CD4-positive, alpha-beta T cell (primary cell): ENCODE data around the gene DHRS1. TPM values are rescaled to one million over a fixed set of nuclear protein-coding genes. Genes with fewer than 3 reads are reported as not detected.
A peak's percentile ranks its signal among the peaks of the same experiment; 100 is the strongest.

Source experiments
- ATAC-seq: fragments of 200-7000 bp; cut with Tn5 transposase; one replicate; pipeline ENCODE4 v1.10.0; 2022; ENCODE audit warnings: mild to moderate bottlenecking; ENCODE audit not compliant: poor library complexity
- CTCF ChIA-PET: fragments of 350-600 bp; sonication (Branson Sonifier 250); formaldehyde crosslinking; loops from one replicate; lab custom pipeline; 2021; ENCODE audit warnings: antibody characterized with exemption, inconsistent platforms; lab: Charles Lee
- POLR2A ChIA-PET: fragments of 350-600 bp; sonication (Branson Sonifier 250); formaldehyde crosslinking; loops from one replicate; lab custom pipeline; 2021; ENCODE audit warnings: antibody characterized with exemption, inconsistent platforms; lab: Charles Lee
- DNase-seq, 14 experiments: peaks; one replicate each; pipeline ENCODE4 v3.0.0-alpha.2; 2013 to 2020; ENCODE audit warnings: mixed read lengths in 2 of 14
- H3K27ac ChIP-seq, 2 donors: one replicate each; pipeline versions ENCODE4 v1.5.1 to v1.7.0; 2013; ENCODE audit warnings: low read length in 2 of 2, low read depth in 1 of 2, mild to moderate bottlenecking in 1 of 2
- H3K27me3 ChIP-seq, 2 experiments: 1 replicate in 1 of 2; 2 replicates in 1 of 2; pipeline versions ENCODE4 v1.6.1 to v1.7.0; 2013; ENCODE audit warnings: low read length in 2 of 2, control low read depth in 1 of 2, mild to moderate bottlenecking in 1 of 2, moderate library complexity in 1 of 2; ENCODE audit not compliant: insufficient read depth in 2 of 2, control insufficient read depth in 1 of 2
- H3K36me3 ChIP-seq: one replicate; pipeline ENCODE4 v1.6.1; 2013; ENCODE audit warnings: low read length, control low read depth; ENCODE audit not compliant: insufficient read depth
- H3K4me1 ChIP-seq: one replicate; pipeline ENCODE4 v1.6.1; 2013; ENCODE audit warnings: low read length, control low read depth; ENCODE audit not compliant: insufficient read depth
- H3K4me3 ChIP-seq: one replicate; pipeline ENCODE4 v1.5.1; 2013; ENCODE audit warnings: mild to moderate bottlenecking, low read length, moderate library complexity
- H3K9me3 ChIP-seq, 2 experiments: 1 replicate in 1 of 2; 2 replicates in 1 of 2; pipeline versions ENCODE4 v1.6.1 to v1.7.0; 2013; ENCODE audit warnings: low read length in 2 of 2, mild to moderate bottlenecking in 2 of 2, control low read depth in 1 of 2, moderate library complexity in 1 of 2; ENCODE audit not compliant: control insufficient read depth in 1 of 2, insufficient read depth in 1 of 2
- H3K27ac Mint-ChIP-seq: one replicate; pipeline ENCODE4 v1.8.0; 2020; ENCODE audit warnings: mixed read lengths
- H3K27me3 Mint-ChIP-seq: one replicate; pipeline ENCODE4 v1.8.0; 2021; ENCODE audit warnings: mixed read lengths
- H3K36me3 Mint-ChIP-seq: one replicate; pipeline ENCODE4 v1.8.0; 2021; ENCODE audit warnings: low read depth, mixed read lengths
- H3K4me1 Mint-ChIP-seq: one replicate; pipeline ENCODE4 v1.8.0; 2021; ENCODE audit warnings: low read depth, mixed read lengths
- H3K4me3 Mint-ChIP-seq: one replicate; pipeline ENCODE4 v1.8.0; 2020; ENCODE audit warnings: mild to moderate bottlenecking, mixed read lengths
- H3K9me3 Mint-ChIP-seq: one replicate; pipeline ENCODE4 v1.8.0; 2020; ENCODE audit warnings: mixed read lengths
- intact Hi-C, 2 experiments: fragments of 100-400 bp; cut with DNase I in 1 of 2; cut with micrococcal nuclease in 1 of 2; formaldehyde crosslinking; loops; one replicate each; pipeline versions ENCODE4 v1.15.1 to v1.9.0; 2023 to 2025; cut with DNase I, micrococcal nuclease
- total RNA-seq, 174 experiments: library from RNA in 2 of 174; stranded (reverse) in 2 of 174; gene quantifications; one replicate each; pipeline ENCODE4 v1.2.3 and lab custom pipeline; 2021 to 2026
- TF ChIP-seq, protein P1 (sequence below): fragments of 200-600 bp; IDR thresholded peaks from one replicate; pipeline ENCODE4 v1.8.0; 2022; ENCODE audit warnings: antibody characterized with exemption, mild to moderate bottlenecking

Gene DHRS1
- total RNA-seq, 2 experiments from 2014 or later: 21.5 to 23.5 TPM

DNA sequence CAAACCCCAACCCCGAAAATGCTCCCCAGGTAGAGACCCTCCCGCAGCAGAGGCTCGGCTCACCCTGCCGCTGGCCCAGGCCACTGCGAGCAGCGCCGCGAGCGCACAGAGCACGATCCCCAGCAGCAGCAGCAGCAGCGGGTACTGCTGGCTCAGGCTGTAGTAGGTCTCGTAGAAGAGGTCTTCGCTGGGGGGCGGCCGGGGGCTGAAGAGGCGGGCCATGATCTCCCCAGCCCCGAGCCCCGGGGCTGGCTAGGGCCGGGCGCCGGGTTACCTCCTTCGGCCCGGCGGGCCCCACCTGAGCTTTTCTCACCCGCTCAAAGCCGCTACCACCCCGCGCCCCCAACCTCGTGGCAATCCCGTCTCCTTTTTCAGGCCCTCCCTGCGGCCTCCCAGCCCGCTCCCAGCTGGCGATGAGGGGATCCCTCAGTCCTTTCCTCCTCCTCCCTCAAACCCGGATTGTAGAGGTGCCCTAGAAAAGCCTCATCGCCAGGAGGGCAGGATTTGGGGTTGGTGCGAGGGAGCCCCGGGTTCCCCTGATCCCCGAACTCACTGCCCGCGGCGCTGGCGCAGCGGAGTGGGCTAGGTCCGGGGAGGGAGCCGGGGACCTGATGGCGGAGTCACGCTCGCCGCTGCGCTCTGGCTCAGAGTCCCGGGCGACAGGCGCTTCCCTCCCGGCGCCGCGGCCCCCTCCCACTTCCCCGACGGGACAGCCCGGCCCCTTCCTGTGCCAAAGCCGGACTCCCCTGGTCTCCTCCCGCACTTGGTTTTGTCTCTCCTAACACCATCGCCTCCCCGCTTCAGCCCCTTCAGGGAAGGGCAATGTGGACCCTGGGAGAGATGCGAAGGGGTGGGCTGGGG is 35.1 kb upstream of the DHRS1 start, which contains the start of gene ADCY4:
Gene ADCY4, minus strand, starts transcription at position 641 of the 861 bp plus-strand sequence. Its CDS starts 419 bp downstream, at position 222.
- ChIA-PET CTCF (interaction anchor here (1.1 to 4.1 kb wide), 6 partner anchors 9 to 102 kb away, joined by 3 to 89 read pairs (median 8); partner anchors contain the start of genes CBLN3 and KHNYN), POLR2A (interaction anchor here (1.9 to 11.3 kb wide), 4 partner anchors 7 to 108 kb away, joined by 4 to 270 read pairs (median 15); partner anchors contain the start of genes CBLN3, KHNYN, LTB4R and SDR39U1)
- H3K4me3 ChIP-seq: peak within 1 kb of the TSS; percentile 2
- TF ChIP-seq, protein P1, sequence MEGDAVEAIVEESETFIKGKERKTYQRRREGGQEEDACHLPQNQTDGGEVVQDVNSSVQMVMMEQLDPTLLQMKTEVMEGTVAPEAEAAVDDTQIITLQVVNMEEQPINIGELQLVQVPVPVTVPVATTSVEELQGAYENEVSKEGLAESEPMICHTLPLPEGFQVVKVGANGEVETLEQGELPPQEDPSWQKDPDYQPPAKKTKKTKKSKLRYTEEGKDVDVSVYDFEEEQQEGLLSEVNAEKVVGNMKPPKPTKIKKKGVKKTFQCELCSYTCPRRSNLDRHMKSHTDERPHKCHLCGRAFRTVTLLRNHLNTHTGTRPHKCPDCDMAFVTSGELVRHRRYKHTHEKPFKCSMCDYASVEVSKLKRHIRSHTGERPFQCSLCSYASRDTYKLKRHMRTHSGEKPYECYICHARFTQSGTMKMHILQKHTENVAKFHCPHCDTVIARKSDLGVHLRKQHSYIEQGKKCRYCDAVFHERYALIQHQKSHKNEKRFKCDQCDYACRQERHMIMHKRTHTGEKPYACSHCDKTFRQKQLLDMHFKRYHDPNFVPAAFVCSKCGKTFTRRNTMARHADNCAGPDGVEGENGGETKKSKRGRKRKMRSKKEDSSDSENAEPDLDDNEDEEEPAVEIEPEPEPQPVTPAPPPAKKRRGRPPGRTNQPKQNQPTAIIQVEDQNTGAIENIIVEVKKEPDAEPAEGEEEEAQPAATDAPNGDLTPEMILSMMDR: no peak
- peaks cover 13% of the 10 kb centered on the region for H3K36me3 ChIP-seq
- H3K36me3 Mint-ChIP-seq: peaks cover 41% of the 10 kb centered on the region
- ATAC-seq: no peak
- peaks cover 26 to 27% of the 10 kb centered on the region in 2 experiments for H3K27me3 ChIP-seq
- H3K27ac ChIP-seq: no peak within 1 kb of the TSS
- H3K4me1 Mint-ChIP-seq: peaks cover 64% of the 10 kb centered on the region
- H3K27me3 Mint-ChIP-seq: peaks cover 49% of the 10 kb centered on the region
- peak within 1 kb of the TSS; percentile 78 for H3K4me3 Mint-ChIP-seq
- peak in 5 of 14 experiments; percentile 21 to 59 (median 41) for DNase-seq
- no peaks in the 10 kb centered on the region for H3K9me3 Mint-ChIP-seq
- H3K4me1 ChIP-seq: peaks cover 80% of the 10 kb centered on the region
- no peak within 1 kb of the TSS for H3K27ac Mint-ChIP-seq
- intact Hi-C loops: loop anchor here in 1 of 2 experiments (10.0 kb wide), 1 partner anchor 340 kb away; no protein-coding TSS in a partner anchor
- no peaks in the 10 kb centered on the region for H3K9me3 ChIP-seq

DNA sequence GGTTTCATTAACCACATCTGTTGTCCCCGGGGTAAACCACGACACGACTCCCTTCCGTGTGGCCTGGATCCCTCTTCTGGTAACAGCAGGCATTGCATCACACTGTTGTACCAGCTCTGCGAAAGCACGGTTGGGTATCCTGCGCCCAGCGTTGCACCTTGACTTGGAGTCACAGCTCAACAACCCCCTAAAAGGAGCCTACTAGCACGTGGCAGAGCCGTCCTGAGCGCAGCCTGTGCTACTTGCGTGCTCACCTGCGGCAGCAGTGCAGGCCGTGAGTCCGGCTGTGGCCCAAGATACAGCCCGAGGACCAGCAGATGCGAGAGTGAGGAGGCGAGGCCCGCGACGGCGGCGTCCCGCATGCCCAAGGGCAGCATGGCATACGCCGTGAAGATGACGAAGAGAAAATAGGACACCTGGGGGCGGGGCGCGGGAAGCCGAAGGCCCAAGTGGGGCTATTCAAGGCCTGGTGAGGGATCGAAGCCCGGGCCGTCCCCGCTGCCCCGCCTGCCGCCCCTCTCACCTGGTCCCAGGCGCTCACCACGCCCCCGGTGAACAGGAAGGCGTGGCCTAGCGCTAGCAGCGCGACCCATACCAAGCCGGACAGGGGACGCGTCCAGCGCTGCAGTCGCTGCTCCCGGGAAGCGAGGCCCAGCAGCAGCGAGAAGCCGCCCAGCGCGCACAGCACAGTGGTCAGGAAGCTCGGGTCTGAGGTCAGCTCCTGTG is 32.9 kb upstream of the DHRS1 start:
- Mint-ChIP-seq H3K27ac (peak overlapping the region; percentile 52), H3K36me3 (peaks cover 25% of the 10 kb centered on the region), H3K4me3 (peak overlapping the region; percentile 86), H3K4me1 (peaks cover 59% of the 10 kb centered on the region), H3K9me3 (no peaks in the 10 kb centered on the region), H3K27me3 (peaks cover 49% of the 10 kb centered on the region)
- Histone ChIP-seq H3K9me3 (no peaks in the 10 kb centered on the region), H3K36me3 (peaks cover 9% of the 10 kb centered on the region), H3K27ac (no peak overlapping the region), H3K4me1 (peaks cover 78% of the 10 kb centered on the region), H3K27me3 (peaks cover 26 to 27% of the 10 kb centered on the region in 2 experiments), H3K4me3 (peak overlapping the region; percentile 48)
- CTCF ChIA-PET: interaction anchor here (0.6 to 4.8 kb wide), 27 partner anchors 8 to 184 kb away, joined by 3 to 89 read pairs (median 6); partner anchors contain the start of genes CBLN3, CHMP4A, CIDEB and DHRS1
- peak; percentile 93 for ATAC-seq
- DNase-seq: peak; percentile 75 to 95 (median 84)
- intact Hi-C loops: loop anchor here (1.0 to 10.0 kb wide), 5 partner anchors 22 to 342 kb away; partner anchors contain the start of genes LTB4R (in 1 of the 2), LTB4R2 (in 1 of the 2) and MDP1 (in 1 of the 2)
- POLR2A ChIA-PET: interaction anchor here (0.6 to 11.3 kb wide), 17 partner anchors 10 to 252 kb away, joined by 3 to 270 read pairs (median 5); partner anchors contain the start of genes CBLN3, CHMP4A, CIDEB and DHRS1
- TF ChIP-seq, protein P1: peak; percentile 81
